IMR-90 (cell line): ENCODE results near the gene LAMA2. TPM values are rescaled to one million over a fixed set of nuclear protein-coding genes. Genes with fewer than 3 reads are reported as not detected.
A peak's percentile ranks its signal among the peaks of the same experiment; 100 is the strongest.

ENCODE experiments used
- ATAC-seq: fragments of 200-7000 bp; cut with Tn5 transposase; 2 replicates; pipeline ENCODE4 v1.9.1; 2020; ENCODE audit warnings: low read depth, mild to moderate bottlenecking, moderate library complexity
- BruUV-seq: library from RNA; stranded (reverse); fragments of 400-500 nt; replicated peaks from 2 replicates; lab custom pipeline; 2021; lab: Mats Ljungman, UMichigan
- CTCF ChIA-PET: fragments of 300-600 bp; formaldehyde crosslinking; extraction: SDS; loops from one replicate; lab custom pipeline; 2021; ENCODE audit warnings: antibody characterized with exemption; lab: Yijun Ruan, JAX
- POLR2A ChIA-PET: fragments of 300-600 bp; sonication (Branson Sonifier 250); formaldehyde crosslinking; loops from one replicate; lab custom pipeline; 2022; ENCODE audit warnings: antibody characterized with exemption; ENCODE audit not compliant: unreplicated experiment; lab: Charles Lee
- DNase-seq: peaks from one replicate; pipeline ENCODE4 v3.0.0; 2013
- H2AFZ ChIP-seq: replicated peaks from 2 replicates; pipeline ENCODE3; 2013; ENCODE audit warnings: low read length, mild to moderate bottlenecking; ENCODE audit not compliant: poor library complexity
- H2AK5ac ChIP-seq: 2 replicates; pipeline ENCODE4 v1.6.1; 2013; ENCODE audit warnings: low read depth, low read length, inconsistent platforms
- H2AK9ac ChIP-seq: replicated peaks from 2 replicates; pipeline ENCODE3; 2013; ENCODE audit warnings: mild to moderate bottlenecking, low read depth, low read length, moderate library complexity; ENCODE audit not compliant: poor library complexity
- H2BK120ac ChIP-seq: 2 replicates; pipeline ENCODE4 v1.6.1; 2013; ENCODE audit warnings: low read depth, low read length, inconsistent platforms
- H2BK15ac ChIP-seq: 3 replicates; pipeline ENCODE4 v1.6.1; 2013; ENCODE audit warnings: low read depth, low read length, inconsistent platforms
- H2BK20ac ChIP-seq: 2 replicates; pipeline ENCODE4 v1.6.1; 2013; ENCODE audit warnings: low read depth, mild to moderate bottlenecking, inconsistent platforms, low read length, moderate library complexity
- H2BK5ac ChIP-seq: 2 replicates; pipeline ENCODE4 v1.6.1; 2013; ENCODE audit warnings: mild to moderate bottlenecking, low read depth, low read length, inconsistent platforms; ENCODE audit not compliant: poor library complexity, severe bottlenecking
- H3K14ac ChIP-seq: replicated peaks from 2 replicates; pipeline ENCODE4 v1.6.1; 2013; ENCODE audit warnings: low read depth, low read length, inconsistent platforms
- H3K18ac ChIP-seq: 2 replicates; pipeline ENCODE4 v1.6.1; 2013; ENCODE audit warnings: low read depth, low read length, control low read depth
- H3K23ac ChIP-seq: 2 replicates; pipeline ENCODE4 v1.6.1; 2013; ENCODE audit warnings: low read depth, low read length, inconsistent platforms
- H3K27ac ChIP-seq: 2 replicates; pipeline ENCODE4 v1.5.1; 2013; ENCODE audit warnings: mild to moderate bottlenecking, control low read depth, low read length; ENCODE audit not compliant: insufficient read depth
- H3K27me3 ChIP-seq: 2 replicates; pipeline ENCODE4 v1.6.1; 2013; ENCODE audit warnings: low read length; ENCODE audit not compliant: control insufficient read depth, insufficient read depth
- H3K36me3 ChIP-seq: 2 replicates; pipeline ENCODE4 v1.6.1; 2013; ENCODE audit warnings: low read length, mixed read lengths; ENCODE audit not compliant: control insufficient read depth, insufficient read depth
- H3K4ac ChIP-seq: 2 replicates; pipeline ENCODE4 v1.6.1; 2013; ENCODE audit warnings: low read depth, low read length, inconsistent platforms
- H3K4me1 ChIP-seq: 2 replicates; pipeline ENCODE4 v1.6.1; 2013; ENCODE audit warnings: low read length, mixed read lengths; ENCODE audit not compliant: control insufficient read depth, insufficient read depth
- H3K4me2 ChIP-seq: 2 replicates; pipeline ENCODE4 v1.6.1; 2013; ENCODE audit warnings: low read depth, mild to moderate bottlenecking, control low read depth, low read length, moderate library complexity
- H3K4me3 ChIP-seq: 2 replicates; pipeline ENCODE4 v1.5.1; 2013; ENCODE audit warnings: low read depth, mild to moderate bottlenecking, control low read depth, low read length, moderate library complexity; ENCODE audit not compliant: insufficient read depth
- H3K56ac ChIP-seq: 2 replicates; pipeline ENCODE4 v1.6.1; 2013; ENCODE audit warnings: low read length, inconsistent platforms; ENCODE audit not compliant: insufficient read depth; ENCODE audit errors: extremely low read depth
- H3K79me1 ChIP-seq, 2 experiments: 2 replicates each; pipeline ENCODE4 v1.6.1; 2013; ENCODE audit warnings: low read length in 2 of 2, inconsistent platforms in 1 of 2, low read depth in 1 of 2
- H3K9ac ChIP-seq: 2 replicates; pipeline ENCODE4 v1.6.1; 2013; ENCODE audit warnings: low read depth, low read length, control low read depth
- H3K9me1 ChIP-seq: 2 replicates; pipeline ENCODE4 v1.6.1; 2013; ENCODE audit warnings: low read length, inconsistent platforms; ENCODE audit not compliant: insufficient read depth
- H3K9me3 ChIP-seq: 2 replicates; pipeline ENCODE4 v1.6.1; 2013; ENCODE audit warnings: low read length; ENCODE audit not compliant: control insufficient read depth, insufficient read depth
- H4K20me1 ChIP-seq: 2 replicates; pipeline ENCODE4 v1.6.1; 2013; ENCODE audit warnings: low read length, inconsistent platforms; ENCODE audit not compliant: insufficient read depth
- H4K5ac ChIP-seq: 2 replicates; pipeline ENCODE4 v1.6.1; 2013; ENCODE audit warnings: mild to moderate bottlenecking, low read depth, low read length, control low read depth
- H4K8ac ChIP-seq, 2 experiments: 2 replicates each; pipeline ENCODE4 v1.6.1; 2013; ENCODE audit warnings: low read depth in 2 of 2, low read length in 2 of 2, control low read depth in 1 of 2, inconsistent platforms in 1 of 2
- H4K91ac ChIP-seq: 2 replicates; pipeline ENCODE4 v1.6.1; 2013; ENCODE audit warnings: low read depth, low read length, inconsistent platforms; ENCODE audit not compliant: insufficient read depth
- BHLHE40 ChIP-seq: fragments of 150-350 bp; IDR thresholded peaks from 2 replicates; pipeline ENCODE4 v1.6.1; 2016; ENCODE audit warnings: mild to moderate bottlenecking, low read depth, low read length
- MAFK ChIP-seq: IDR thresholded peaks from 2 replicates; pipeline ENCODE4 v1.6.1; 2012; ENCODE audit warnings: low read depth, low read length, improper control_type of control experiment
- MAZ ChIP-seq: IDR thresholded peaks from 2 replicates; pipeline ENCODE4 v1.6.1; 2012; ENCODE audit warnings: low read depth, mild to moderate bottlenecking, low read length, improper control_type of control experiment, moderate library complexity, borderline replicate concordance
- POLR2A ChIP-seq: IDR thresholded peaks from 2 replicates; pipeline ENCODE4 v1.6.1; 2012; ENCODE audit warnings: mild to moderate bottlenecking, low read depth, low read length
- RAD21 ChIP-seq: IDR thresholded peaks from 2 replicates; pipeline ENCODE4 v1.6.1; 2012; ENCODE audit warnings: low read length, improper control_type of control experiment
- RFX5 ChIP-seq: IDR thresholded peaks from 2 replicates; pipeline ENCODE4 v1.8.0; 2012; ENCODE audit warnings: low read depth, mild to moderate bottlenecking, low read length, moderate library complexity
- SMC3 ChIP-seq: fragments of 150-350 bp; IDR thresholded peaks from 2 replicates; pipeline ENCODE4 v1.6.1; 2016; ENCODE audit warnings: low read depth, mild to moderate bottlenecking, antibody characterized with exemption, low read length, moderate library complexity
- WGBS, 2 experiments: methylation state at CpG; one replicate each; pipeline versions ENCODE4 v1.1.5 to v1.1.7; 2013; ENCODE audit warnings: missing lambda C conversion rate in 2 of 2; ENCODE audit not compliant: insufficient read length in 1 of 2; ENCODE audit errors: extremely low coverage in 2 of 2; 5-methylcytosine and 5-hydroxymethylcytosine counted together
- dilution Hi-C: fragments of 300-500 bp; cut with HindIII; formaldehyde crosslinking; loops from one replicate; pipeline ENCODE4 v1.14.3; 2018; ENCODE audit warnings: low sequenced_read_pairs; ENCODE audit not compliant: unreplicated experiment
- in situ Hi-C: fragments of 300-500 bp; cut with MboI; formaldehyde crosslinking; loops from 3 replicates; pipeline ENCODE4 v1.14.3; 2019; ENCODE audit warnings: low sequenced_read_pairs, inconsistent platforms, mixed read lengths
- intact Hi-C: fragments of 100-400 bp; cut with micrococcal nuclease; formaldehyde crosslinking; loops from 2 replicates; pipeline ENCODE4 v1.10.0; 2022
- polyA plus RNA-seq, 3 experiments: library from polyadenylated mRNA; depleted of rRNA; stranded (reverse); fragments of >200 nt; gene quantifications; 2 replicates each; pipeline ENCODE4 v1.2.3, GENCODE V29; 2012; ENCODE audit warnings: low replicate concordance in 1 of 3
- total RNA-seq: library from RNA; depleted of rRNA; stranded (reverse); fragments of >200 nt; gene quantifications from 2 replicates; pipeline ENCODE4 v1.2.3, GENCODE V29; 2012
- TF ChIP-seq, protein P1 (sequence below): fragments of 150-350 bp; IDR thresholded peaks from 2 replicates; pipeline ENCODE4 v1.6.1; 2017; ENCODE audit warnings: mild to moderate bottlenecking, antibody characterized with exemption, low read length, low read depth
- TF ChIP-seq, protein P2 (sequence below): fragments of 150-350 bp; IDR thresholded peaks from 2 replicates; pipeline ENCODE4 v1.6.1; 2016; ENCODE audit warnings: low read depth, mild to moderate bottlenecking, low read length, moderate library complexity, borderline replicate concordance

LAMA2 gene
- total and polyA plus RNA-seq, 2 of the 4 experiments (the other 2 are of a cell fraction), result 9.9 to 13.3 TPM

DNA sequence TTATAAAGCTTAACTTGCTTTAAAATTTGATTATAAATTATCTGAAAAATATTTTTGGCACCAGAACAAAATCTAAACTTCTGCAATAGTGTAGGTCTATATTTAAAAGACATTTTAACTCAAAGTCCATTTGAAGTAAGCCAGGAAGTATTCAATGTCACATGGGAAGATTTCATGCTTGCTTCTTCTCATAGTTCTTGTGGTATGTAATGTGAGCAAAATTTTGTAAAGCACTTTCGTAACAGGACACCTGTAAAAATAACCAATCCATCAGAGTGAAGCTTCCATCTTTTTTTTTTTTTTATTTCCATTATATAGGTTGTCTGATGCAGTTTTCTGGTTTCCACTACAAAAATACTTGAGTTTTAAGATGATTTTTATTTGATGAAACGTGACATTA lies 386.1 kb downstream of the LAMA2 start:
- no CpG with 5 or more reads among the region's 2 CpGs for WGBS, 2 experiments
- Histone ChIP-seq H3K27ac (no peak overlapping the region), H3K4me1 (peaks cover 3% of the 10 kb centered on the region; the same call in 1 of the 2 replicates), H3K56ac (no peak overlapping the region), H3K27me3 (no peaks in the 10 kb centered on the region), H3K79me1 (no peaks in the 10 kb centered on the region), H2AFZ (no peak overlapping the region), H3K14ac (no peak overlapping the region), H3K4me3 (no peak overlapping the region), H4K20me1 (no peaks in the 10 kb centered on the region), H2BK5ac (no peak overlapping the region), H2AK9ac (no peak overlapping the region), H2BK20ac (no peak overlapping the region), H3K36me3 (no peaks in the 10 kb centered on the region; the same call in 1 of the 2 replicates), H3K9me3 (no peaks in the 10 kb centered on the region), H3K4ac (no peak overlapping the region), H3K23ac (no peak overlapping the region), H4K8ac (no peak overlapping the region), H3K9ac (no peak overlapping the region), H3K9me1 (no peaks in the 10 kb centered on the region), H4K5ac (no peak overlapping the region), H4K91ac (no peak overlapping the region), H2BK15ac (no peak overlapping the region), H3K18ac (no peak overlapping the region), H2BK120ac (no peak overlapping the region), H3K4me2 (no peak overlapping the region), H2AK5ac (no peak overlapping the region)
- dilution Hi-C loops, result no loop called here
- ATAC-seq (no peak), DNase-seq (peak; percentile 38)
- CTCF ChIA-PET, result interaction anchor here (1.5 kb wide), 1 partner anchor 17 kb away, joined by 3 read pairs; no protein-coding TSS in a partner anchor
- no peak for TF ChIP-seq POLR2A
- TF ChIP-seq MAZ, result no peak
- TF ChIP-seq RFX5, result no peak
- TF ChIP-seq, protein P1, sequence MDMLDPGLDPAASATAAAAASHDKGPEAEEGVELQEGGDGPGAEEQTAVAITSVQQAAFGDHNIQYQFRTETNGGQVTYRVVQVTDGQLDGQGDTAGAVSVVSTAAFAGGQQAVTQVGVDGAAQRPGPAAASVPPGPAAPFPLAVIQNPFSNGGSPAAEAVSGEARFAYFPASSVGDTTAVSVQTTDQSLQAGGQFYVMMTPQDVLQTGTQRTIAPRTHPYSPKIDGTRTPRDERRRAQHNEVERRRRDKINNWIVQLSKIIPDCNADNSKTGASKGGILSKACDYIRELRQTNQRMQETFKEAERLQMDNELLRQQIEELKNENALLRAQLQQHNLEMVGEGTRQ, result no peak
- TF ChIP-seq RAD21, result no peak
- no peak for TF ChIP-seq BHLHE40
- no peak for TF ChIP-seq MAFK
- TF ChIP-seq, protein P2, sequence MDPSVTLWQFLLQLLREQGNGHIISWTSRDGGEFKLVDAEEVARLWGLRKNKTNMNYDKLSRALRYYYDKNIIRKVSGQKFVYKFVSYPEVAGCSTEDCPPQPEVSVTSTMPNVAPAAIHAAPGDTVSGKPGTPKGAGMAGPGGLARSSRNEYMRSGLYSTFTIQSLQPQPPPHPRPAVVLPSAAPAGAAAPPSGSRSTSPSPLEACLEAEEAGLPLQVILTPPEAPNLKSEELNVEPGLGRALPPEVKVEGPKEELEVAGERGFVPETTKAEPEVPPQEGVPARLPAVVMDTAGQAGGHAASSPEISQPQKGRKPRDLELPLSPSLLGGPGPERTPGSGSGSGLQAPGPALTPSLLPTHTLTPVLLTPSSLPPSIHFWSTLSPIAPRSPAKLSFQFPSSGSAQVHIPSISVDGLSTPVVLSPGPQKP, result no peak
- no peak for TF ChIP-seq SMC3
- intact Hi-C loops, result no loop called here
- in situ Hi-C loops, result no loop called here
- POLR2A ChIA-PET, result no interaction called here
- BruUV-seq, result no TSS peak
